AG04449 (cell line): Measurements from ENCODE around the gene ST3GAL6.

ENCODE experiments used
- CTCF ChIA-PET: fragments of 350-600 bp; formaldehyde crosslinking; extraction: SDS; loops from one replicate; lab custom pipeline; 2021; ENCODE audit warnings: antibody characterized with exemption; lab: Yijun Ruan, JAX
- POLR2A ChIA-PET: fragments of 400-600, 350-600 bp; formaldehyde crosslinking; extraction: SDS; loops from one replicate; lab custom pipeline; 2020; ENCODE audit warnings: antibody characterized with exemption, inconsistent platforms; lab: Yijun Ruan, JAX
- DNase-seq: peaks from one replicate; pipeline ENCODE4 v3.0.0-alpha.2; 2010; ENCODE audit warnings: low read depth, low spot score
- H3K4me3 ChIP-seq: 2 replicates; pipeline ENCODE4 v1.5.1; 2011; ENCODE audit warnings: low read depth, mild to moderate bottlenecking, control low read depth, low read length
- TF ChIP-seq, protein P1 (sequence below): IDR thresholded peaks from one replicate; pipeline ENCODE4 v1.5.1; 2011; ENCODE audit warnings: mild to moderate bottlenecking, moderate library complexity, low read length, control low read depth, inconsistent platforms; ENCODE audit not compliant: insufficient read depth; ENCODE audit errors: missing control alignments

Gene ST3GAL6

GRCh38 chr3:98801043-98801747 lies 38.1 kb downstream of the ST3GAL6 start:
- no peak overlapping the region for H3K4me3 ChIP-seq
- DNase-seq, result no peak
- TF ChIP-seq, protein P1, sequence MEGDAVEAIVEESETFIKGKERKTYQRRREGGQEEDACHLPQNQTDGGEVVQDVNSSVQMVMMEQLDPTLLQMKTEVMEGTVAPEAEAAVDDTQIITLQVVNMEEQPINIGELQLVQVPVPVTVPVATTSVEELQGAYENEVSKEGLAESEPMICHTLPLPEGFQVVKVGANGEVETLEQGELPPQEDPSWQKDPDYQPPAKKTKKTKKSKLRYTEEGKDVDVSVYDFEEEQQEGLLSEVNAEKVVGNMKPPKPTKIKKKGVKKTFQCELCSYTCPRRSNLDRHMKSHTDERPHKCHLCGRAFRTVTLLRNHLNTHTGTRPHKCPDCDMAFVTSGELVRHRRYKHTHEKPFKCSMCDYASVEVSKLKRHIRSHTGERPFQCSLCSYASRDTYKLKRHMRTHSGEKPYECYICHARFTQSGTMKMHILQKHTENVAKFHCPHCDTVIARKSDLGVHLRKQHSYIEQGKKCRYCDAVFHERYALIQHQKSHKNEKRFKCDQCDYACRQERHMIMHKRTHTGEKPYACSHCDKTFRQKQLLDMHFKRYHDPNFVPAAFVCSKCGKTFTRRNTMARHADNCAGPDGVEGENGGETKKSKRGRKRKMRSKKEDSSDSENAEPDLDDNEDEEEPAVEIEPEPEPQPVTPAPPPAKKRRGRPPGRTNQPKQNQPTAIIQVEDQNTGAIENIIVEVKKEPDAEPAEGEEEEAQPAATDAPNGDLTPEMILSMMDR, result no peak
- POLR2A ChIA-PET, result no interaction called here
- CTCF ChIA-PET, result interaction anchor here (0.7 to 1.1 kb wide), 3 partner anchors 10 to 203 kb away, joined by 3 to 4 read pairs (median 3); no protein-coding TSS in a partner anchor

DNA sequence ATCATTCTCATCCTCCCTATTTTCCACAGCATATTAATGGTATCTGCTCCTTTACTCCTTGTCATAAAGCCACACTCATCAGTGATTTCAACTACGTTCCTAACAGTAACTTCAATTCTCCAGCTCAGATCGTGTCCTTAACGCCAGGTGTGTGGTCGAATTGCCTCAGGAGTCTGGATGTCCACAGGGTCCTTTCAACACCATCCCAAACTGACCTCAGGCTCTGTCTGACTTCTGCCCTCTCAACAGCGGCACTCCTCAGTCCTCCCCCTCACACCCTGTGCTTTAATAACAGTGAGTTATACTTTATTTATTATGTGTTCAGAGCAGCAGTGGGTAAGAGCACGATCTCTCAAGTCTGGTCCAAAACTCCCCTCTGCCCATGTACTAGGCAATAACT lies 42.4 kb downstream of the ST3GAL6 start:
- ChIA-PET POLR2A (no interaction called here), CTCF (interaction anchor here (0.8 to 2.6 kb wide), 5 partner anchors 10 to 209 kb away, joined by 3 to 19 read pairs (median 5); no protein-coding TSS in a partner anchor)
- H3K4me3 ChIP-seq, result no peak overlapping the region
- no peak for DNase-seq
- TF ChIP-seq, protein P1, result no peak

DNA sequence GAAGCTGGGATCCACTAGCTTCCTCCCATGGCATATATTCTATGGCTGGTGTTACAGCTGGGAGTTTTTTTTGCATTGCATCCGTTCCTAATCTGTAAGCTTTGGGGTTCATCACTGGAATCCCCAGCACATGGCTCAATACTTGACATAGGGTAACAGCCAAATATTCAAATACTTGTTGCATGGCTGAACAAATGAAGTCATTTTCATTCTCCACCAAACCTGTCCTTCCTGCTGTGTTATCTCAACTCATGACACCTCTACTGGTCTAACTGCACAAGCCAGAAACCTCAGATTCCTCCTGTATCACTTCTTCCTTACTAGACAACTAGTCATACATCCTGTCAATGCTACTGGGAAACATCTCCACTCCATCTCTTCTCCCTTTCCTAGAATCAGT lies 43.4 kb downstream of the ST3GAL6 start:
- H3K4me3 ChIP-seq, result no peak overlapping the region
- DNase-seq, result no peak
- ChIA-PET POLR2A (no interaction called here), CTCF (interaction anchor here (0.7 to 2.6 kb wide), 6 partner anchors 9 to 210 kb away, joined by 3 to 19 read pairs (median 4); no protein-coding TSS in a partner anchor)
- TF ChIP-seq, protein P1, result no peak

DNA sequence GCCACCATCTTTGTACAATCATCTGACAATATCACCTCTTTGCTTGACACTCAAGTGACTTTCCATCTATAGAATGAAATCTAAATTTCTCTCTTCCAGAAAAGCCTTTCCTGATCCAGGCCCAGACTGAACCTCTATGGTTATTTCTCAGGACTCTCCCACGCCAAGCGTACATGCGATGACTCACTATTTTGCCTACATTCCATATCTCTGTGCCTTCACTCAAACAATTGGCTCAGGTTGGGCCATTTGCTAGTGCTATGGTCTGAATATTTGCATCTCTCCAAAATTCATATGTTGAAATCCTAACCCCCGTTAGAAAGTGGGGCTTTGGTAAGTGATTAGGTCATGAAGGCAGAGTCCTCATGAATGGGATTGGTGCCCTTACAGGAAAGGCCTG lies 43.9 kb downstream of the ST3GAL6 start:
- TF ChIP-seq, protein P1, result no peak
- CTCF ChIA-PET, result interaction anchor here (2.0 to 2.6 kb wide), 2 partner anchors 10 to 205 kb away, joined by 8 to 19 read pairs; no protein-coding TSS in a partner anchor
- POLR2A ChIA-PET, result no interaction called here
- no peak overlapping the region for H3K4me3 ChIP-seq
- no peak for DNase-seq

DNA sequence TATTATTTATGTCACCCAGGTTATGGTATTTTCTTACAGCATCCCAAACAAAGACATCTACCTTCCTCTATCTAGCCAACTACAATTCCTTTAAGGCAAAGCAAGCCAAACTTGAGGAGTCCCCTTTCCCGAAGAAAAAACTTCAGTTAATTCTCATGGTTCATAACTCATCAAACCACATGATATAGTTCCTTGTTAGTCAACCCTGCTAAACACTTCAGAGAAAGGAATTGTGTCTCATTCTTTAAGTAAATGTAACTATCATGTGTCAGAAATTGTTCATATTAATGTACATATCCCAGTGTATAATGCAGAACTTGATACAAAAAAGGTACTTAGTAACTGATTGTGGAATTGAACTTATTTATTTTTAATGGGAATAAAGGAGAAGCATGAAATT lies 44.4 kb downstream of the ST3GAL6 start:
- H3K4me3 ChIP-seq, result no peak overlapping the region
- ChIA-PET POLR2A (no interaction called here), CTCF (interaction anchor here (0.9 to 1.2 kb wide), 2 partner anchors 205 to 210 kb away, joined by 3 to 4 read pairs; no protein-coding TSS in a partner anchor)
- no peak for DNase-seq
- TF ChIP-seq, protein P1, result no peak

DNA sequence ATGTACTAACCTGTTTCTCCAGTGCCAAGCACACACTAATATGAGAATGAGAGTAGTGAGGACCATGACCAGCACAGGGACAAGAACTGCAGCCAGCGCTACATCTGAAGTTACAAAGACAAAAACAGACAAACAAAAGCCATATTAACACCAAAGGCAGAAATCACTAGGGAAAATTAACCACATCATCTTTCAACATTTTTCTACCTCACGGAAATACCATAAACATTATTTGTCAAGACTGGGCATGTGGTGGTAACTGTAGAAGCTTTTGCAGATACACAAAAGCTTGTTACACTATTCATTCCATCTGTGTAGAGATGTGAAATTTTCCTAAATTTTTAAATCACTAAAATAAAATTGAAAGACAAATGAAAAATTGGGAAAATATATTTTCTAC lies 44.9 kb downstream of the ST3GAL6 start:
- ChIA-PET POLR2A (no interaction called here), CTCF (interaction anchor here (0.9 to 1.2 kb wide), 2 partner anchors 206 to 211 kb away, joined by 3 to 4 read pairs; no protein-coding TSS in a partner anchor)
- H3K4me3 ChIP-seq, result no peak overlapping the region
- DNase-seq, result no peak
- TF ChIP-seq, protein P1, result no peak
